Measurements from ENCODE around the gene RARRES2. TPM values are rescaled to one million over a fixed set of nuclear protein-coding genes. Genes with fewer than 3 reads are reported as not detected.
"Not testable (repeated sequence)": the region's sequence is repeated elsewhere in the genome, so short reads cannot be mapped to it uniquely, and the experiment has no call there.

RARRES2 gene
- total RNA-seq, 1 experiment from 2014 or later = not detected

GRCh38 chr7:150313367-150313809, 28.0 kb downstream of the RARRES2 start:
- no peak overlapping the region for H3K27ac Mint-ChIP-seq (ENCODE audit: low read depth, unreplicated experiment)
- no peak for DNase-seq (ENCODE audit: unreplicated experiment)
- peaks cover 4% of the 10 kb centered on the region for H3K9me3 Mint-ChIP-seq (ENCODE audit: unreplicated experiment)
- no TSS peak for BruUV-seq (replicated peaks)
- H3K4me3 Mint-ChIP-seq (ENCODE audit: unreplicated experiment) = no peak overlapping the region
- H3K36me3 Mint-ChIP-seq (ENCODE audit: insufficient read depth, unreplicated experiment) = peaks cover 7% of the 10 kb centered on the region
- H3K27me3 Mint-ChIP-seq (ENCODE audit: insufficient read depth, unreplicated experiment) = no peaks in the 10 kb centered on the region
- POLR2A ChIA-PET = no interaction called here
- H3K4me1 Mint-ChIP-seq (ENCODE audit: insufficient read depth, unreplicated experiment) = peaks cover 17% of the 10 kb centered on the region
- intact Hi-C loops (cut with micrococcal nuclease) = no loop called here
- TF ChIP-seq, protein P1, sequence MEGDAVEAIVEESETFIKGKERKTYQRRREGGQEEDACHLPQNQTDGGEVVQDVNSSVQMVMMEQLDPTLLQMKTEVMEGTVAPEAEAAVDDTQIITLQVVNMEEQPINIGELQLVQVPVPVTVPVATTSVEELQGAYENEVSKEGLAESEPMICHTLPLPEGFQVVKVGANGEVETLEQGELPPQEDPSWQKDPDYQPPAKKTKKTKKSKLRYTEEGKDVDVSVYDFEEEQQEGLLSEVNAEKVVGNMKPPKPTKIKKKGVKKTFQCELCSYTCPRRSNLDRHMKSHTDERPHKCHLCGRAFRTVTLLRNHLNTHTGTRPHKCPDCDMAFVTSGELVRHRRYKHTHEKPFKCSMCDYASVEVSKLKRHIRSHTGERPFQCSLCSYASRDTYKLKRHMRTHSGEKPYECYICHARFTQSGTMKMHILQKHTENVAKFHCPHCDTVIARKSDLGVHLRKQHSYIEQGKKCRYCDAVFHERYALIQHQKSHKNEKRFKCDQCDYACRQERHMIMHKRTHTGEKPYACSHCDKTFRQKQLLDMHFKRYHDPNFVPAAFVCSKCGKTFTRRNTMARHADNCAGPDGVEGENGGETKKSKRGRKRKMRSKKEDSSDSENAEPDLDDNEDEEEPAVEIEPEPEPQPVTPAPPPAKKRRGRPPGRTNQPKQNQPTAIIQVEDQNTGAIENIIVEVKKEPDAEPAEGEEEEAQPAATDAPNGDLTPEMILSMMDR (IDR thresholded peaks at IDR 0.05; ENCODE audit: unreplicated experiment) = no peak
- CTCF ChIA-PET = interaction anchor here (0.6 to 1.1 kb wide), 3 partner anchors 40 to 1005 kb away, joined by 3 read pairs; no protein-coding TSS in a partner anchor

DNA sequence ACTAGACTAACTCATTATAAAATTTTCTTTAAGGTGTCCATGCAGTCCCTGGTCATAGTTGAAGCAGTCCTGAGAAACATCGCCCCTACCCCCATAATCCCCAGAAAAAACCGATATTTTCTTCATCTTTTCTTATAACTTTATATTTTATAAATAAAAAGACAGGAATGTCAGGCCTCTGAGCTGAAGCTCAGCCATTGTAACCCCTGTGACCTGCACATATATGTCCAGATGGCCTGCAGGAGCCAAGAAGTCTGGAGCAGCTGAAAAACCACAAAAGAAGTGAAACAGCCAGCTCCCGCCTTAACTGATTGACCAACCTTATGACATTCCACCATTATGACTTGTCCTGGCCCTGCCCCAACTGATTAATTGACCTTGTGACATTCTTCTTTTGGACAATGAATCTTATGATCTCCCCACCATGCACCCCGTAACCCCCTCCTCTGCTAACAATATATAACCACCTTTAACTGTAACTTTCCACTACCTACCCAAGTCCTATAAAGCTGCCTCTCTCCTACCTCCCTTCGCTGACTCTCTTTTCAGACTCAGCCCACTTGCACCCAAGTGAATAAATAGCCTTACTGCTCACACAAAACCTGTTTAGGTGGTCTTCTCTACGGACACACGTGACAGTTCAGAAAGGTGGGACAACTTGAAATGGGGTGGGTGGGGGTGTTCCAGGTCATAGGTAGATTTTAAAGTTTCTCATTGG, 28.6 kb downstream of the RARRES2 start:
- CTCF ChIA-PET = interaction anchor here (1.1 to 1.2 kb wide), 2 partner anchors 41 to 43 kb away, joined by 3 to 4 read pairs; no protein-coding TSS in a partner anchor
- H3K27ac Mint-ChIP-seq (ENCODE audit: low read depth, unreplicated experiment); H3K27me3 Mint-ChIP-seq (ENCODE audit: insufficient read depth, unreplicated experiment); POLR2A ChIA-PET; intact Hi-C loops (cut with micrococcal nuclease); H3K36me3 Mint-ChIP-seq (ENCODE audit: insufficient read depth, unreplicated experiment); H3K9me3 Mint-ChIP-seq (ENCODE audit: unreplicated experiment); H3K4me3 Mint-ChIP-seq (ENCODE audit: unreplicated experiment); BruUV-seq (replicated peaks): not testable (repeated sequence)
- peak; percentile 38 for DNase-seq (ENCODE audit: unreplicated experiment)
- H3K4me1 Mint-ChIP-seq (ENCODE audit: insufficient read depth, unreplicated experiment) = peaks cover 20% of the 10 kb centered on the region

DNA sequence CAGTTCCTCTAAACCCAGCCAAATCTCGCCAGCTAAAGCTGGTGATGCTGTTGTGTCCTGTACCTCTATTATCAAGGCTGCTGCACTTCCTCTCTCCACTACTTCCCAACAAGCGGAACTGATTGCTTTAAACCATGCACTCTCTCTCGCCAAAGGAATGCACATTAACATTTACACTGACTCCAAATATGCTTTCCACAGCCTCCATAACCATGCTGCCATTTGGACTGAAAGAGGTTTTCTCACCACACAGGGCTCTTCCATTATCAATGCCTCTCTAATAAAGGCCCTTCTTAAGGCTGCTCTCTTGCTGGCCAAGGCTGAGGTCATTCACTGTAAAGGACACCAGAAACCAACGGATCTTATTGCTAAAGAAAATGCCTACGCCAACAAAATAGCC, 29.7 kb downstream of the RARRES2 start:
- intact Hi-C loops (cut with micrococcal nuclease) = no loop called here

DNA sequence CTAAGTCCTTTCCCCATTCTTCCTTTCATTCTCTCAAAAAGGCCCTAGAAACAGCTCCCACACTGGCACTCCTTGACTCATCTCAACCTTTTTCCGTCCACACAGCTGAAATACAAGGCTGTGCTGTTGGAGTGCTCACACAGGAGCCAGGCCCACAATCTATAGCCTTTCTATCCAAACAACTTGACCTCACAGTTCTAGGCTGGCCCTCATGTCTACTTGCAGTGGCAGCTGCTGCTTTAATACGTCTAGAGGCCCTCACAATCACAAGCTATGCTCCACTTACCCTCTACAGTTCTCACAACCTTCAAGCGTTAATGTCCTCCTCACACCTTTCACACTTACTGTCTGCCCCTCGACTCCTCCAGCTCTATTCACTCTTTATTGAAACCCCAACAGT, 30.3 kb downstream of the RARRES2 start:
- intact Hi-C loops (cut with micrococcal nuclease) = no loop called here
- no TSS peak for BruUV-seq (replicated peaks)
- no peak for DNase-seq (ENCODE audit: unreplicated experiment)
- Mint-ChIP-seq H3K4me3 (ENCODE audit: unreplicated experiment) (no peak overlapping the region), H3K4me1 (ENCODE audit: insufficient read depth, unreplicated experiment) (peaks cover 21% of the 10 kb centered on the region), H3K27ac (ENCODE audit: low read depth, unreplicated experiment) (no peak overlapping the region), H3K9me3 (ENCODE audit: unreplicated experiment) (peaks cover 14% of the 10 kb centered on the region), H3K27me3 (ENCODE audit: insufficient read depth, unreplicated experiment) (no peaks in the 10 kb centered on the region), H3K36me3 (ENCODE audit: insufficient read depth, unreplicated experiment) (peaks cover 7% of the 10 kb centered on the region)
- ChIA-PET CTCF (no interaction called here), POLR2A (no interaction called here)
- TF ChIP-seq, protein P1 (IDR thresholded peaks at IDR 0.05; ENCODE audit: unreplicated experiment) = no peak

More for the DNA sequence above, 29.7 kb downstream of the RARRES2 start:
- no TSS peak for BruUV-seq (replicated peaks)
- ChIA-PET POLR2A (no interaction called here), CTCF (interaction anchor here (1.2 kb wide), 1 partner anchor 45 kb away, joined by 4 read pairs; no protein-coding TSS in a partner anchor)
- Mint-ChIP-seq H3K4me1 (ENCODE audit: insufficient read depth, unreplicated experiment) (peaks cover 21% of the 10 kb centered on the region), H3K9me3 (ENCODE audit: unreplicated experiment) (peaks cover 14% of the 10 kb centered on the region), H3K27ac (ENCODE audit: low read depth, unreplicated experiment) (no peak overlapping the region), H3K36me3 (ENCODE audit: insufficient read depth, unreplicated experiment) (peaks cover 7% of the 10 kb centered on the region), H3K27me3 (ENCODE audit: insufficient read depth, unreplicated experiment) (no peaks in the 10 kb centered on the region), H3K4me3 (ENCODE audit: unreplicated experiment) (no peak overlapping the region)
- TF ChIP-seq, protein P1 (IDR thresholded peaks at IDR 0.05; ENCODE audit: unreplicated experiment) = no peak
- no peak for DNase-seq (ENCODE audit: unreplicated experiment)
